OCI-LY7 (cell line): ENCODE data around the gene NRIP1. TPM values are rescaled to one million over a fixed set of nuclear protein-coding genes. Genes with fewer than 3 reads are reported as not detected.

Source experiments
- BruUV-seq: library from RNA; stranded (reverse); fragments of 400-500 nt; replicated peaks from 2 replicates; lab custom pipeline; 2021; lab: Mats Ljungman, UMichigan
- CTCF ChIA-PET: fragments of 300-600 bp; sonication (Branson Sonifier 250); formaldehyde crosslinking; loops from one replicate; lab custom pipeline; 2022; ENCODE audit warnings: antibody characterized with exemption; ENCODE audit not compliant: unreplicated experiment; lab: Charles Lee
- POLR2A ChIA-PET: fragments of 300-600 bp; sonication (Branson Sonifier 250); formaldehyde crosslinking; loops from one replicate; lab custom pipeline; 2022; ENCODE audit warnings: antibody characterized with exemption; lab: Charles Lee
- DNase-seq: peaks from one replicate; pipeline ENCODE4 v3.0.0-alpha.2; 2015; ENCODE audit warnings: low spot score
- H2AFZ ChIP-seq: fragments of 200-600 bp; sonication (generic), shearing (Covaris generic); 2 replicates; pipeline ENCODE4 v1.6.1; 2014; ENCODE audit warnings: mild to moderate bottlenecking, antibody characterized with exemption, low read length, moderate library complexity
- H3K27ac ChIP-seq: fragments of 200-600 bp; sonication (generic); 2 replicates; pipeline ENCODE4 v1.5.1; 2014; ENCODE audit warnings: mixed run types, low read depth, mild to moderate bottlenecking, moderate library complexity, low read length, inconsistent platforms; ENCODE audit not compliant: poor library complexity, severe bottlenecking
- H3K36me3 ChIP-seq: fragments of 200-600 bp; sonication (generic); 2 replicates; pipeline ENCODE4 v1.6.1; 2014; ENCODE audit warnings: mild to moderate bottlenecking, antibody characterized with exemption, low read length, moderate library complexity, mixed read lengths; ENCODE audit not compliant: insufficient read depth
- H3K4me1 ChIP-seq: fragments of 200-600 bp; sonication (generic); 2 replicates; pipeline ENCODE4 v1.5.1; 2014; ENCODE audit warnings: mild to moderate bottlenecking, low read length; ENCODE audit not compliant: insufficient read depth, poor library complexity, severe bottlenecking
- H3K4me2 ChIP-seq: fragments of 200-600 bp; sonication (generic); 2 replicates; pipeline ENCODE4 v1.6.1; 2014; ENCODE audit warnings: mild to moderate bottlenecking, low read length
- H3K4me3 ChIP-seq: fragments of 200-600 bp; sonication (generic); 2 replicates; pipeline ENCODE4 v1.5.1; 2014; ENCODE audit warnings: mild to moderate bottlenecking, low read depth, low read length; ENCODE audit not compliant: poor library complexity, severe bottlenecking
- H3K79me2 ChIP-seq: fragments of 200-600 bp; sonication (generic); 2 replicates; pipeline ENCODE4 v1.6.1; 2016; ENCODE audit warnings: low read depth, mild to moderate bottlenecking, low read length, moderate library complexity, mixed read lengths; ENCODE audit not compliant: insufficient read depth
- H3K9me2 ChIP-seq: fragments of 200-600 bp; sonication (generic); 2 replicates; pipeline ENCODE4 v1.6.1; 2016; ENCODE audit warnings: mild to moderate bottlenecking, low read length, mixed read lengths; ENCODE audit not compliant: insufficient read depth
- H3K9me3 ChIP-seq: fragments of 200-600 bp; sonication (generic); 2 replicates; pipeline ENCODE4 v1.6.1; 2014; ENCODE audit warnings: mild to moderate bottlenecking, mixed run types, low read length, mixed read lengths
- H4K20me1 ChIP-seq: fragments of 200-600 bp; sonication (generic); 2 replicates; pipeline ENCODE4 v1.6.1; 2014; ENCODE audit warnings: mild to moderate bottlenecking, antibody characterized with exemption, low read length, moderate library complexity, mixed read lengths; ENCODE audit not compliant: insufficient read depth
- CTCF ChIP-seq: fragments of 200-600 bp; sonication (generic); conservative IDR thresholded peaks from 2 replicates; pipeline ENCODE4 v1.5.1; 2014; ENCODE audit warnings: mild to moderate bottlenecking, antibody characterized with exemption, low read length, moderate library complexity, mixed read lengths
- EZH2phosphoT487 ChIP-seq: fragments of 200-600 bp; sonication (generic); IDR thresholded peaks from 2 replicates; pipeline ENCODE4 v1.6.1; 2018; ENCODE audit warnings: low read depth, borderline replicate concordance, mild to moderate bottlenecking, mixed run types, antibody characterized with exemption, low read length, moderate library complexity, mixed read lengths
- intact Hi-C: fragments of 100-400 bp; cut with micrococcal nuclease; formaldehyde crosslinking; loops from one replicate; pipeline ENCODE4 v1.10.0; 2022; ENCODE audit not compliant: unreplicated experiment
- total RNA-seq, 2 experiments: library from RNA; depleted of rRNA in 1 of 2; stranded (reverse); fragments of >200 nt in 1 of 2; shearing (Covaris generic) in 1 of 2; gene quantifications; 2 replicates each; pipeline ENCODE4 v1.2.3, GENCODE V29; 2014 to 2022

NRIP1 gene
- total RNA-seq, 2 experiments from 2014 or later, result not detected

- Histone ChIP-seq H3K36me3 (no peaks in the 10 kb centered on the region), H3K79me2 (no peaks in the 10 kb centered on the region), H3K9me3 (no peaks in the 10 kb centered on the region), H2AFZ (no peak overlapping the region), H3K9me2 (no peaks in the 10 kb centered on the region), H3K4me3 (no peak overlapping the region), H3K4me2 (no peak overlapping the region), H3K27ac (no peak overlapping the region), H4K20me1 (no peaks in the 10 kb centered on the region), H3K4me1 (no peaks in the 10 kb centered on the region)
- TF ChIP-seq EZH2phosphoT487 (no peak), CTCF (no peak)
- CTCF ChIA-PET, result no interaction called here
- no TSS peak for BruUV-seq
- intact Hi-C loops, result no loop called here
- no peak for DNase-seq
- POLR2A ChIA-PET, result interaction anchor here (0.9 kb wide), 1 partner anchor 564 kb away, joined by 3 read pairs; no protein-coding TSS in a partner anchor
Observed at GRCh38 chr21:14945176-14945575, 119.6 kb downstream of the NRIP1 start.

GRCh38 chr21:14943616-14944015 is 121.2 kb downstream of the NRIP1 start:
- no TSS peak for BruUV-seq
- CTCF ChIA-PET, result no interaction called here

More at GRCh38 chr21:14943616-14944015, 121.2 kb downstream of the NRIP1 start:
- H2AFZ ChIP-seq, result no peak overlapping the region
- no peaks in the 10 kb centered on the region for H3K9me2 ChIP-seq
- intact Hi-C loops, result no loop called here
- H3K4me3 ChIP-seq, result no peak overlapping the region
- H3K79me2 ChIP-seq, result no peaks in the 10 kb centered on the region
- no peaks in the 10 kb centered on the region for H3K36me3 ChIP-seq
- TF ChIP-seq CTCF (no peak), EZH2phosphoT487 (no peak)
- no peak overlapping the region for H3K4me2 ChIP-seq
- no peak overlapping the region for H3K27ac ChIP-seq
- POLR2A ChIA-PET, result interaction anchor here (1.1 kb wide), 1 partner anchor 28 kb away, joined by 4 read pairs; no protein-coding TSS in a partner anchor
- DNase-seq, result no peak
- H4K20me1 ChIP-seq, result no peaks in the 10 kb centered on the region
- H3K9me3 ChIP-seq, result no peaks in the 10 kb centered on the region
- no peaks in the 10 kb centered on the region for H3K4me1 ChIP-seq
